ENCODE data around the gene SLC2A1. TPM values are rescaled to one million over a fixed set of nuclear protein-coding genes. Genes with fewer than 3 reads are reported as not detected.

SLC2A1 gene
- total RNA-seq, 2 donors from 2014 or later: 83.9 to 159 TPM

- no peak overlapping the region for H3K4me3 ChIP-seq
- H3K9me3 ChIP-seq: no peaks in the 10 kb centered on the region
- TF ChIP-seq POLR2AphosphoS5 (IDR thresholded peaks at IDR 0.05) (no peak), CTCF (IDR thresholded peaks at IDR 0.05) (no peak)
- peaks cover 6% of the 10 kb centered on the region for H3K4me1 ChIP-seq (replicated peaks)
- peaks cover 13 to 32% of the 10 kb centered on the region in 2 donors for H3K36me3 ChIP-seq
- no peak for DNase-seq (ENCODE audit: low spot score)
- intact Hi-C loops (cut with DNase I): loop anchor here (10.0 kb wide), 1 partner anchor 163 kb away; the partner anchor contains the start of genes C1orf50 and P3H1
- no peaks in the 10 kb centered on the region for H3K27me3 ChIP-seq (replicated peaks; ENCODE audit: insufficient read depth)
- WGBS: 89% methylated on average over 8 of the region's 8 CpGs
- no peak overlapping the region for H3K27ac ChIP-seq
Observed at GRCh38 chr1:42927274-42927841, 31.3 kb downstream of the SLC2A1 start.

GRCh38 chr1:42926879-42927242 lies 31.8 kb downstream of the SLC2A1 start:
- no peak for DNase-seq (ENCODE audit: low spot score)
- H3K27me3 ChIP-seq (replicated peaks; ENCODE audit: insufficient read depth): no peaks in the 10 kb centered on the region
- peaks cover 2% of the 10 kb centered on the region for H3K4me1 ChIP-seq (replicated peaks)
- H3K36me3 ChIP-seq: peaks cover 13 to 32% of the 10 kb centered on the region in 2 donors
- intact Hi-C loops (cut with DNase I): loop anchor here (10.0 kb wide), 1 partner anchor 162 kb away; the partner anchor contains the start of genes C1orf50 and P3H1
- WGBS: 84% methylated on average over 11 of the region's 11 CpGs
- H3K9me3 ChIP-seq: no peaks in the 10 kb centered on the region
- no peak overlapping the region for H3K27ac ChIP-seq
- TF ChIP-seq POLR2AphosphoS5 (IDR thresholded peaks at IDR 0.05) (no peak), POLR2A (IDR thresholded peaks at IDR 0.05) (no peak), CTCF (IDR thresholded peaks at IDR 0.05) (no peak)
- no peak overlapping the region for H3K4me3 ChIP-seq

GRCh38 chr1:42926235-42926878 lies 32.3 kb downstream of the SLC2A1 start:
- Histone ChIP-seq H3K27ac (no peak overlapping the region), H3K4me1 (replicated peaks) (no peaks in the 10 kb centered on the region), H3K9me3 (no peaks in the 10 kb centered on the region), H3K36me3 (peaks cover 13 to 32% of the 10 kb centered on the region in 2 donors), H3K4me3 (no peak overlapping the region), H3K27me3 (replicated peaks; ENCODE audit: insufficient read depth) (no peaks in the 10 kb centered on the region)
- intact Hi-C loops (cut with DNase I): loop anchor here (10.0 kb wide), 1 partner anchor 162 kb away; the partner anchor contains the start of genes C1orf50 and P3H1
- WGBS: 90% methylated on average over 5 of the region's 5 CpGs
- DNase-seq (ENCODE audit: low spot score): no peak
- TF ChIP-seq CTCF (IDR thresholded peaks at IDR 0.05): no peak
- TF ChIP-seq POLR2AphosphoS5 (IDR thresholded peaks at IDR 0.05): no peak

DNA sequence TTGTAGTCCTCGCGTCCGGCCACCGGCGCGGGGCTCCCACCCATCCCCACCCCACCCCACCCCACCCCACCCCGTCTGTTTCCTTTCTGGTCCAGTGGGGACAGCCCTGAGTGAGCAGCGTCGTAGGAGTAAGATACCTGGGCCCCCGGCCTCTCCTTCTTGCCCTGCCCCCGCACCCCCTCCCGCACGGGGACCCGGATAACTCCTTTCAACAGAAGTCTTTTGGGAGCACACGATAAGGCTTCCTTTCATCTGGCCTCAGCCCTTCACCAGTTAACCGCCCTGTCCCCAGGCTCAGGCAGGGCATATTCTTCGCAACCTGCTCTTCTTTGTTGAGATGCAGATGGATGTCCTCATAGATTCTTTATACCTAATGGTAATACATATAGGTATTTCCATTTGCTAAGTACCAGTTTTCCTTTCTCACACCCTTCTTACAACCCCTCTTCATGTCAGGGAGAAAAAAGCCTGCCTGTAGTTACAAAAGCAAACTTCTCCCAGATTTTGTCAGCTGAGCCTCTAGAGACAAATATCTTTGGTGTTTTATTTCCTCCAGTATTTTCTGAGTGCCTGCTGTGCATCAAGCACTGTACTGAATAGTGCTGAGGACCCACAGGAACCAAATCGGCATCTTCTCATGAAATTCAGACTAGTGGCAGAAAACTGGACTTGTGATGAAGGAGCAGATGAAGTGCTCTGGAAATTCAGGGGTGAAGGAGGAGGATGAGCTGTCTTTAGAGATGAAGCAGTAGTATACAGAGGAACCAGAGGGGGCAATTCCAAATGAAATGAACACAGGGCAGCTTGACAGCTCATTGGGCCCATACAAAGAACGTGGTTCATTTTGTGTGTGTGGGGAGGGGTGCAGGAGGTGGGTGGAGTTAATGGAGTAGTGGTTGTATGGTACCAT lies 33.6 kb downstream of the SLC2A1 start:
- DNase-seq (ENCODE audit: low spot score): no peak
- Histone ChIP-seq H3K27me3 (replicated peaks; ENCODE audit: insufficient read depth) (no peaks in the 10 kb centered on the region), H3K4me1 (replicated peaks) (no peaks in the 10 kb centered on the region), H3K36me3 (peaks cover 13 to 28% of the 10 kb centered on the region in 2 donors), H3K9me3 (no peaks in the 10 kb centered on the region), H3K27ac (peak overlapping the region; percentile 89 to 90), H3K4me3 (peak overlapping the region; percentile 73 to 85)
- intact Hi-C loops (cut with DNase I): loop anchor here (2.0 to 10.0 kb wide), 2 partner anchors 34 to 160 kb away; partner anchors contain the start of genes C1orf50, P3H1 and SLC2A1
- WGBS: 12% methylated on average over 17 of the region's 19 CpGs
- TF ChIP-seq POLR2A (IDR thresholded peaks at IDR 0.05) (no peak), CTCF (IDR thresholded peaks at IDR 0.05) (no peak), POLR2AphosphoS5 (IDR thresholded peaks at IDR 0.05) (no peak)
